A549 (cell line): ENCODE measurements around the gene RNF214. TPM values are rescaled to one million over a fixed set of nuclear protein-coding genes. Genes with fewer than 3 reads are reported as not detected.

ENCODE experiments used
- ATAC-seq, 2 experiments: fragments of 200-7000 bp in 1 of 2; fragments of >200 bp in 1 of 2; cut with Nextera tagmentation in 1 of 2; cut with Tn5 transposase in 1 of 2; 3 replicates each; pipeline versions ENCODE4 v1.8.0 to v1.9.1; 2018 to 2020; ENCODE audit warnings: mild to moderate bottlenecking in 1 of 2, moderate library complexity in 1 of 2
- CTCF ChIA-PET: fragments of 300-600 bp; sonication (Branson Sonifier 250); formaldehyde crosslinking; extraction: SDS; loops from one replicate; lab custom pipeline; 2021; ENCODE audit warnings: antibody characterized with exemption, inconsistent platforms; lab: Yijun Ruan, JAX
- POLR2A ChIA-PET: fragments of 350-600 bp; formaldehyde crosslinking; extraction: SDS; loops from one replicate; lab custom pipeline; 2021; ENCODE audit warnings: antibody characterized with exemption, inconsistent platforms; lab: Yijun Ruan, JAX
- DNase-seq, 2 experiments: peaks; one replicate each; pipeline versions ENCODE4 v3.0.0 to v3.0.0-alpha.2; 2011 to 2016; ENCODE audit warnings: low read depth in 1 of 2, low spot score in 1 of 2
- FAIRE-seq: peaks from 2 replicates; lab custom pipeline; 2011; peaks lifted over from hg19 to GRCh38; lab: Jason Lieb, UNC
- H3K27ac ChIP-seq, 2 experiments: fragments of >200 bp; sonication (Bioruptor Twin); formaldehyde crosslinking; 3 replicates each; pipeline ENCODE4 v1.5.1; 2016 to 2017
- H3K4me1 ChIP-seq: fragments of >200 bp; sonication (Bioruptor Twin); formaldehyde crosslinking; 3 replicates; pipeline ENCODE4 v1.6.1; 2016
- H3K4me2 ChIP-seq: fragments of >200 bp; sonication (Bioruptor Twin); formaldehyde crosslinking; 3 replicates; pipeline ENCODE4 v1.6.1; 2016
- H3K4me3 ChIP-seq: fragments of >200 bp; sonication (Bioruptor Twin); formaldehyde crosslinking; 3 replicates; pipeline ENCODE4 v1.5.1; 2016
- H3K9me3 ChIP-seq: fragments of >200 bp; sonication (Bioruptor Twin); formaldehyde crosslinking; 3 replicates; pipeline ENCODE4 v1.6.1; 2016
- BCL3 ChIP-seq: fragments of >200 bp; sonication (Bioruptor Twin); formaldehyde crosslinking; IDR thresholded peaks from 3 replicates; pipeline ENCODE4 v1.6.1; 2016
- BHLHE40 ChIP-seq: IDR thresholded peaks from 2 replicates; pipeline ENCODE4 v1.6.1; 2012; ENCODE audit warnings: low read depth, low read length, inconsistent platforms
- CHD4 ChIP-seq: fragments of 200-600 bp; sonication (generic); IDR thresholded peaks from 2 replicates; pipeline ENCODE4 v1.6.1; 2016; ENCODE audit warnings: antibody characterized with exemption, mild to moderate bottlenecking, borderline replicate concordance
- CTCF ChIP-seq: fragments of >200 bp; sonication (Bioruptor Twin); formaldehyde crosslinking; IDR thresholded peaks from 3 replicates; pipeline ENCODE4 v1.5.1; 2016
- EHF ChIP-seq: fragments of 250-450 bp; sonication (Bioruptor Pico); IDR thresholded peaks from 2 replicates; pipeline ENCODE4 v1.5.0; 2020; ENCODE audit warnings: mild to moderate bottlenecking
- FOSL2 ChIP-seq, 2 experiments: fragments of 450-650 bp in 1 of 2; fragments of >200 bp in 1 of 2; sonication (Bioruptor Twin) in 1 of 2; formaldehyde crosslinking; IDR thresholded peaks; 2 replicates each; pipeline versions ENCODE4 v1.5.0 to v1.6.1; 2016 to 2020; ENCODE audit warnings: mild to moderate bottlenecking in 1 of 2, moderate library complexity in 1 of 2
- HES2 ChIP-seq: fragments of >200 bp; sonication (Bioruptor Twin); formaldehyde crosslinking; IDR thresholded peaks from 2 replicates; pipeline ENCODE4 v1.6.1; 2016
- JUNB ChIP-seq: fragments of >200 bp; sonication (Bioruptor Twin); formaldehyde crosslinking; IDR thresholded peaks from 2 replicates; pipeline ENCODE4 v1.6.1; 2016
- PBX3 ChIP-seq: IDR thresholded peaks from 2 replicates; pipeline ENCODE4 v1.6.1; 2012
- RAD21 ChIP-seq, 2 experiments: fragments of >200 bp in 1 of 2; sonication (Bioruptor Twin) in 1 of 2; formaldehyde crosslinking in 1 of 2; IDR thresholded peaks in 1 of 2; conservative IDR thresholded peaks in 1 of 2; 2 replicates in 1 of 2; 3 replicates in 1 of 2; pipeline ENCODE4 v1.6.1; 2012 to 2018; ENCODE audit warnings: inconsistent platforms in 1 of 2
- RARB ChIP-seq: fragments of 250-450 bp; sonication (Bioruptor Pico); IDR thresholded peaks from 2 replicates; pipeline ENCODE4 v1.8.0; 2021; ENCODE audit warnings: mild to moderate bottlenecking, moderate library complexity
- RCOR1 ChIP-seq: fragments of 150-350 bp; IDR thresholded peaks from 2 replicates; pipeline ENCODE4 v1.6.1; 2014; ENCODE audit warnings: antibody characterized with exemption, low read length, low read depth
- RFX5 ChIP-seq: fragments of 450-650 bp; IDR thresholded peaks from 2 replicates; pipeline ENCODE4 v1.7.1; 2014; ENCODE audit warnings: antibody characterized with exemption, mild to moderate bottlenecking, moderate library complexity
- SMC3 ChIP-seq: fragments of >200 bp; sonication (Bioruptor Twin); formaldehyde crosslinking; IDR thresholded peaks from 3 replicates; pipeline ENCODE4 v1.6.1; 2018; ENCODE audit warnings: inconsistent platforms
- TFCP2L1 ChIP-seq: fragments of 250-450 bp; sonication (Bioruptor Pico); IDR thresholded peaks from 2 replicates; pipeline ENCODE4 v1.5.0; 2021; ENCODE audit warnings: mild to moderate bottlenecking
- TP53 ChIP-seq: fragments of 250-450 bp; sonication (Bioruptor Pico); IDR thresholded peaks from 2 replicates; pipeline ENCODE4 v1.5.0; 2021; ENCODE audit warnings: mild to moderate bottlenecking, moderate library complexity
- WGBS: methylation state at CpG from one replicate; pipeline ENCODE4 v1.1.6; 2017; ENCODE audit errors: missing lambda C conversion rate; 5-methylcytosine and 5-hydroxymethylcytosine counted together
- polyA plus RNA-seq, 4 experiments: library from polyadenylated mRNA; depleted of rRNA in 3 of 4; stranded (reverse); fragments of >200 nt; fragmentation: RNase III in 1 of 4; extraction: RNeasy Plus Mini Kit Qiagen cat#74134 plus additional on column Dnase treatment in 1 of 4; gene quantifications; 2 replicates in 3 of 4; 3 replicates in 1 of 4; pipeline ENCODE4 v1.2.3, GENCODE V29; 2011 to 2017

The RNF214 gene
- polyA plus RNA-seq, 2 of the 4 experiments (the other 2 are of a cell fraction) = 11.0 to 15.9 TPM

GRCh38 chr11:117199053-117199915 lies 33.2 kb upstream of the RNF214 start, which contains the start of gene TAGLN:
Gene TAGLN (plus strand): TSS chr11:117199370. CDS start chr11:117203014, 3,644 bp downstream.
- Histone ChIP-seq H3K4me1 (peaks cover 21% of the 10 kb centered on the region), H3K4me3 (peak within 1 kb of the TSS; percentile 23; the same call in 2 of the 3 replicates), H3K27ac (peak within 1 kb of the TSS; percentile 73 to 85), H3K4me2 (peak within 1 kb of the TSS; percentile 77), H3K9me3 (no peaks in the 10 kb centered on the region)
- DNase-seq (peak in 1 of 2 experiments; percentile 59), FAIRE-seq (no peak), ATAC-seq (peak; percentile 46 to 77; a peak in 5 of 6 replicates)
- TF ChIP-seq SMC3 = no peak
- TF ChIP-seq BHLHE40 = no peak
- no peak for TF ChIP-seq EHF (CRISPR knock-in tag)
- no peak for TF ChIP-seq JUNB
- ChIA-PET CTCF (interaction anchor here (1.1 to 1.5 kb wide), 2 partner anchors 15 to 17 kb away, joined by 3 read pairs; no protein-coding TSS in a partner anchor), POLR2A (no interaction called here)
- 10% methylated on average over 2 of the region's 34 CpGs for WGBS

- ChIA-PET POLR2A (no interaction called here), CTCF (interaction anchor here (0.6 to 1.5 kb wide), 2 partner anchors 14 to 36 kb away, joined by 3 read pairs; no protein-coding TSS in a partner anchor)
- Histone ChIP-seq H3K4me2 (peak overlapping the region; percentile 77), H3K4me1 (peaks cover 21% of the 10 kb centered on the region), H3K27ac (peak overlapping the region in 1 of 2 experiments; percentile 85; a peak in 3 of 6 replicates), H3K4me3 (no peak overlapping the region), H3K9me3 (no peaks in the 10 kb centered on the region)
- DNase-seq (no peak), FAIRE-seq (no peak), ATAC-seq (no peak; a peak in 1 of 6 replicates)
- no peak for TF ChIP-seq RCOR1
- TF ChIP-seq RFX5 = no peak
- no peak for TF ChIP-seq RAD21 (conservative IDR thresholded peaks at IDR 0.05 in 1 of 2, IDR thresholded peaks at IDR 0.05 in 1 of 2)
- no peak for TF ChIP-seq TP53
- no peak for TF ChIP-seq PBX3
- TF ChIP-seq BCL3 = no peak
- no peak for TF ChIP-seq TFCP2L1 (CRISPR knock-in tag)
- no peak for TF ChIP-seq CTCF
- TF ChIP-seq CHD4 = no peak
- no peak for TF ChIP-seq HES2
- TF ChIP-seq RARB = no peak
- no peak for TF ChIP-seq FOSL2 (IDR thresholded peaks at IDR 0.05)
- no peak for TF ChIP-seq FOSL2 (CRISPR knock-in tag; IDR thresholded peaks at IDR 0.05)
- WGBS = 65% methylated on average over 8 of the region's 13 CpGs
Measured at GRCh38 chr11:117199916-117200812, 32.3 kb upstream of the RNF214 start.
